Caco-2 (cell line): ENCODE measurements around the gene FGF10. TPM values are rescaled to one million over a fixed set of nuclear protein-coding genes. Genes with fewer than 3 reads are reported as not detected.

Experiments
- BruUV-seq: library from RNA; stranded (reverse); fragments of 400-500 nt; replicated peaks from 2 replicates; lab custom pipeline; 2021; lab: Mats Ljungman, UMichigan
- CTCF ChIA-PET: fragments of 300-600 bp; sonication (Branson Sonifier 250); formaldehyde crosslinking; loops from one replicate; lab custom pipeline; 2022; ENCODE audit warnings: antibody characterized with exemption; lab: Charles Lee
- POLR2A ChIA-PET: fragments of 300-600 bp; sonication (Branson Sonifier 250); formaldehyde crosslinking; loops from one replicate; lab custom pipeline; 2022; ENCODE audit warnings: antibody characterized with exemption; lab: Charles Lee
- DNase-seq, 2 experiments: peaks; one replicate each; pipeline versions ENCODE4 v3.0.0 to v3.0.0-alpha.2; 2020 to 2022
- H3K27me3 ChIP-seq: replicated peaks from 2 replicates; pipeline ENCODE4 v1.6.0; 2011; ENCODE audit warnings: low read length; ENCODE audit not compliant: control insufficient read depth, insufficient read depth
- H3K36me3 ChIP-seq: 2 replicates; pipeline ENCODE4 v1.5.1; 2011; ENCODE audit warnings: low read length; ENCODE audit not compliant: control insufficient read depth, insufficient read depth
- H3K4me1 ChIP-seq: fragments of 250-450 bp; sonication (Bioruptor Pico); 2 replicates; pipeline ENCODE4 v1.5.1; 2020; ENCODE audit warnings: mild to moderate bottlenecking
- H3K4me3 ChIP-seq: 2 replicates; pipeline ENCODE4 v1.5.1; 2011; ENCODE audit warnings: low read depth, mild to moderate bottlenecking, control low read depth, low read length
- H3K9me3 ChIP-seq: fragments of 250-450 bp; sonication (Bioruptor Pico); 2 replicates; pipeline ENCODE4 v1.5.1; 2020; ENCODE audit warnings: mild to moderate bottlenecking, moderate library complexity
- H3K27ac Mint-ChIP-seq: one replicate; pipeline ENCODE4 v1.8.0; 2022; ENCODE audit warnings: mixed read lengths; ENCODE audit not compliant: unreplicated experiment
- H3K27me3 Mint-ChIP-seq: one replicate; pipeline ENCODE4 v1.8.0; 2022; ENCODE audit warnings: mixed read lengths; ENCODE audit not compliant: insufficient read depth, unreplicated experiment
- H3K36me3 Mint-ChIP-seq: one replicate; pipeline ENCODE4 v1.8.0; 2022; ENCODE audit warnings: mild to moderate bottlenecking, mixed read lengths; ENCODE audit not compliant: insufficient read depth, unreplicated experiment
- H3K4me1 Mint-ChIP-seq: one replicate; pipeline ENCODE4 v1.8.0; 2022; ENCODE audit warnings: low read depth, mixed read lengths; ENCODE audit not compliant: unreplicated experiment
- H3K4me3 Mint-ChIP-seq: one replicate; pipeline ENCODE4 v1.8.0; 2022; ENCODE audit warnings: mild to moderate bottlenecking, moderate library complexity, mixed read lengths; ENCODE audit not compliant: unreplicated experiment
- H3K9me3 Mint-ChIP-seq: one replicate; pipeline ENCODE4 v1.8.0; 2022; ENCODE audit warnings: mixed read lengths; ENCODE audit not compliant: unreplicated experiment
- intact Hi-C: fragments of 100-400 bp; cut with micrococcal nuclease; formaldehyde crosslinking; loops from one replicate; pipeline ENCODE4 v1.10.0; 2022; ENCODE audit not compliant: unreplicated experiment
- total RNA-seq: library from RNA; stranded (reverse); gene quantifications from 2 replicates; pipeline ENCODE4 v1.2.3, GENCODE V29; 2022
- TF ChIP-seq, protein P1 (sequence below), 2 experiments: fragments of 200-600 bp in 1 of 2; IDR thresholded peaks; 1 replicate in 1 of 2; 2 replicates in 1 of 2; pipeline versions ENCODE4 v1.5.1 to v1.8.0; 2011 to 2022; ENCODE audit warnings: antibody characterized with exemption in 1 of 2, control low read depth in 1 of 2, inconsistent platforms in 1 of 2, low read depth in 1 of 2, low read length in 1 of 2, mild to moderate bottlenecking in 1 of 2, moderate library complexity in 1 of 2; ENCODE audit not compliant: insufficient read depth in 1 of 2, severe bottlenecking in 1 of 2, unreplicated experiment in 1 of 2

FGF10 gene
- total RNA-seq, 1 experiment from 2014 or later = not detected

DNA sequence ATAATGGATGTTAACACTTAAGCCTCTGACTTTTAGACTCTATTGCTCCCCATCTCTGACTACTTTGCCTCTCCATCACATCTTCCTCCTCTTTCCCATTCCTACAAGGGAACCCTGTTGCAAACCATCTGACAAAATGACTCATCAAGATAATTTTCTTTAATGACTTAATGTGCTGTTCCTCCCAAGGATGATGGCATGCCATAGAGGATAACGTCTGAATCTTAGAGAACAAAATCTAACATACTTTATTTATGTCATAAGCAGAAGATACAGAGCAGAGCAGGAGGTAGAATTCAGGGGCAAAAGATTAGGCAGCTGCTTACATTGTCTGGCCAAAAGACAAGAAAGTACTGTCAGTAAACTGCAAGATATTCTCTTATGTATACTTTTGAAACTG, 76.8 kb downstream of the FGF10 start:
- no TSS peak for BruUV-seq
- Histone ChIP-seq H3K36me3 (no peaks in the 10 kb centered on the region), H3K4me1 (no peaks in the 10 kb centered on the region), H3K27me3 (no peaks in the 10 kb centered on the region), H3K9me3 (no peaks in the 10 kb centered on the region), H3K4me3 (no peak overlapping the region)
- DNase-seq = no peak
- Mint-ChIP-seq H3K9me3 (no peaks in the 10 kb centered on the region), H3K27ac (no peak overlapping the region), H3K4me3 (no peak overlapping the region), H3K4me1 (no peaks in the 10 kb centered on the region), H3K27me3 (peaks cover 4% of the 10 kb centered on the region), H3K36me3 (no peaks in the 10 kb centered on the region)
- intact Hi-C loops = no loop called here
- ChIA-PET POLR2A (no interaction called here), CTCF (no interaction called here)
- TF ChIP-seq, protein P1, sequence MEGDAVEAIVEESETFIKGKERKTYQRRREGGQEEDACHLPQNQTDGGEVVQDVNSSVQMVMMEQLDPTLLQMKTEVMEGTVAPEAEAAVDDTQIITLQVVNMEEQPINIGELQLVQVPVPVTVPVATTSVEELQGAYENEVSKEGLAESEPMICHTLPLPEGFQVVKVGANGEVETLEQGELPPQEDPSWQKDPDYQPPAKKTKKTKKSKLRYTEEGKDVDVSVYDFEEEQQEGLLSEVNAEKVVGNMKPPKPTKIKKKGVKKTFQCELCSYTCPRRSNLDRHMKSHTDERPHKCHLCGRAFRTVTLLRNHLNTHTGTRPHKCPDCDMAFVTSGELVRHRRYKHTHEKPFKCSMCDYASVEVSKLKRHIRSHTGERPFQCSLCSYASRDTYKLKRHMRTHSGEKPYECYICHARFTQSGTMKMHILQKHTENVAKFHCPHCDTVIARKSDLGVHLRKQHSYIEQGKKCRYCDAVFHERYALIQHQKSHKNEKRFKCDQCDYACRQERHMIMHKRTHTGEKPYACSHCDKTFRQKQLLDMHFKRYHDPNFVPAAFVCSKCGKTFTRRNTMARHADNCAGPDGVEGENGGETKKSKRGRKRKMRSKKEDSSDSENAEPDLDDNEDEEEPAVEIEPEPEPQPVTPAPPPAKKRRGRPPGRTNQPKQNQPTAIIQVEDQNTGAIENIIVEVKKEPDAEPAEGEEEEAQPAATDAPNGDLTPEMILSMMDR (IDR thresholded peaks at IDR 0.05; ENCODE audit: insufficient read depth in 1 of 2, low read depth in 1 of 2, low read length in 1 of 2, severe bottlenecking in 1 of 2, unreplicated experiment in 1 of 2) = no peak

DNA sequence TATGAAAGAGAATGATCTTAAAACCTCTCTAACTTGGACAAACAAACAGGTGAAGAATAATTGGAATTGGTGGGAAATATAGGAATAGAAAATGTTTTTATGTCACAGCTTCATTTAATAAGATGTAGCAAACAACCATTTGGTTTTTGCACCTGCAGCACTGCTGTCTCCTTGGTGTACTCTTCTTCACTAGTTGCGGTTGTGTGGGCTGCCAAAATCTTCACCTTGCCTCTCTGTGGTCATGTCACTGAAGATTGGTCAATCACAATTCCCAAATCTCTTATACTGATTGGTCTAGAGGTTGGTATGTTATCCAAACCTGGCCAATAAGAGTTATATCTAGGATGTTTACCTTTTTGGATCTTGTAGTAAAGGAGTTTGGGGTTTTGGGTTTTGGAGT, 88.7 kb downstream of the FGF10 start:
- Histone ChIP-seq H3K27me3 (no peaks in the 10 kb centered on the region), H3K36me3 (no peaks in the 10 kb centered on the region), H3K9me3 (no peaks in the 10 kb centered on the region), H3K4me1 (no peaks in the 10 kb centered on the region), H3K4me3 (no peak overlapping the region)
- DNase-seq = no peak
- Mint-ChIP-seq H3K4me3 (no peak overlapping the region), H3K4me1 (no peaks in the 10 kb centered on the region), H3K27me3 (peaks cover 6% of the 10 kb centered on the region), H3K36me3 (no peaks in the 10 kb centered on the region), H3K27ac (no peak overlapping the region), H3K9me3 (no peaks in the 10 kb centered on the region)
- TF ChIP-seq, protein P1 (IDR thresholded peaks at IDR 0.05; ENCODE audit: insufficient read depth in 1 of 2, low read depth in 1 of 2, low read length in 1 of 2, severe bottlenecking in 1 of 2, unreplicated experiment in 1 of 2) = no peak
- ChIA-PET POLR2A (no interaction called here), CTCF (no interaction called here)
- no TSS peak for BruUV-seq
- intact Hi-C loops = no loop called here

DNA sequence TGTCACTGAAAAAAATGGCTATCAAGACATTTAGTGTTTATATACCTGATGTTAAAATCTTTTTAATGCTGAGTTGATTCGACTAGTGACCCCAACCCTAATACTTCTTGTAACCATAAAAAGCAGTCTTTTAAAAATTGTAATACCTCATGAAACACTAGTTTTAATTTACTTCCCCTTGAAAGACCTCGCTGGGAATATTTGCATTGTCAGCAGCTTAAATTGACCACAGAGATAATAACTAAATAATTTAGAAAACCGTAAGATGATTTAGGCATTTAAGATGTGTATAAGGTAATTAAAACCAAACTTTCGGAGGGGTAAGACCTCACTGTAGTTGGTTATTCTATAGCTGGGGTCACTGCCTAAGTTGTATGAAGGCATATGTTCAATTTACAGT, 89.8 kb downstream of the FGF10 start:
- H3K9me3 Mint-ChIP-seq = no peaks in the 10 kb centered on the region
- no peaks in the 10 kb centered on the region for H3K27me3 ChIP-seq
- no peaks in the 10 kb centered on the region for H3K4me1 ChIP-seq
- H3K4me3 ChIP-seq = no peak overlapping the region
- H3K4me3 Mint-ChIP-seq = no peak overlapping the region
- BruUV-seq = no TSS peak
- intact Hi-C loops = no loop called here
- no peaks in the 10 kb centered on the region for H3K36me3 Mint-ChIP-seq
- H3K27ac Mint-ChIP-seq = no peak overlapping the region
- ChIA-PET POLR2A (no interaction called here), CTCF (no interaction called here)
- H3K9me3 ChIP-seq = no peaks in the 10 kb centered on the region
- TF ChIP-seq, protein P1 (IDR thresholded peaks at IDR 0.05; ENCODE audit: insufficient read depth in 1 of 2, low read depth in 1 of 2, low read length in 1 of 2, severe bottlenecking in 1 of 2, unreplicated experiment in 1 of 2) = no peak
- H3K27me3 Mint-ChIP-seq = peaks cover 6% of the 10 kb centered on the region
- no peaks in the 10 kb centered on the region for H3K36me3 ChIP-seq
- DNase-seq = no peak
- H3K4me1 Mint-ChIP-seq = no peaks in the 10 kb centered on the region
